ENCODE data around the gene FAM217B.

DNA sequence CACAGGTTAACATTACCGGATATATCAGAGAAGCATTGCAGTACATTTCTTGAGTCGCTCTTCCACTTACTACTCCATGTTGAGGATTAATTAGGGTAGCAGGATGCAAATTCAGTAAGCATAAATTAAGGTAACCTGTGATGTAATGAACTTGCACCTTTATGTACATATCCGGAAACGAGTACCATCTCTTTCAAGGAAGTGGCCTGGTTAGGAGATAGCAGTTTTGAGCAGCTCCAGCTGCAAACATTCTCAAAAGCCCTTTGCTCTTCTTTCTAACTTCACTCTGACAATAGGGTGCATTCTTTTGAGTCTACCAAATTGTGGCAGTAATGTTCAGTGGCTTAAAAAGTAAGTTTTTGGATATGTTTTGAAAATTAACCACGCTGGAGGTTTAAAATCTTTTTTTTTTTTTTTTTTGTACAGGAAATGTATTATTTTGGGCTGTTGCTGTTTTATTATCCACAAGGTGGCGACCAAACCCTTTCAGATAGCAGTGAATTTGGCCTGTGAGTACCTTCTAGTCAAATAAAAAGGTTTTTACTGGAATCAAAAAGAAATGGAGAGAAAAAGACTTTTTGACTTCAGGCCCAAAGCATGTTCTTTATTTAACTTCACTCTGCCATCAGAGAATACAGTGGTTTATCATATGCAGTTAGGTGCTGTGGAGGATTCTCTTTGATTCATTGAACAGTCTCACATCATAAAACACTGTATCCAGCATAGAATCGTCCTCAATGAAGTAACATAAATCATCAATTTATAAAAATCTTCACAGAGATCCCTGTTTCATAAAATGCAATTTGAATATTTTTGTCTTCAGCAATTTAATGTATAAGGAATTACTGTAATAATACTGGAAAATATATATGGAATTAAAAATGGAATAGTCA is 8.9 kb downstream of the FAM217B start:
- TF ChIP-seq, protein P1, sequence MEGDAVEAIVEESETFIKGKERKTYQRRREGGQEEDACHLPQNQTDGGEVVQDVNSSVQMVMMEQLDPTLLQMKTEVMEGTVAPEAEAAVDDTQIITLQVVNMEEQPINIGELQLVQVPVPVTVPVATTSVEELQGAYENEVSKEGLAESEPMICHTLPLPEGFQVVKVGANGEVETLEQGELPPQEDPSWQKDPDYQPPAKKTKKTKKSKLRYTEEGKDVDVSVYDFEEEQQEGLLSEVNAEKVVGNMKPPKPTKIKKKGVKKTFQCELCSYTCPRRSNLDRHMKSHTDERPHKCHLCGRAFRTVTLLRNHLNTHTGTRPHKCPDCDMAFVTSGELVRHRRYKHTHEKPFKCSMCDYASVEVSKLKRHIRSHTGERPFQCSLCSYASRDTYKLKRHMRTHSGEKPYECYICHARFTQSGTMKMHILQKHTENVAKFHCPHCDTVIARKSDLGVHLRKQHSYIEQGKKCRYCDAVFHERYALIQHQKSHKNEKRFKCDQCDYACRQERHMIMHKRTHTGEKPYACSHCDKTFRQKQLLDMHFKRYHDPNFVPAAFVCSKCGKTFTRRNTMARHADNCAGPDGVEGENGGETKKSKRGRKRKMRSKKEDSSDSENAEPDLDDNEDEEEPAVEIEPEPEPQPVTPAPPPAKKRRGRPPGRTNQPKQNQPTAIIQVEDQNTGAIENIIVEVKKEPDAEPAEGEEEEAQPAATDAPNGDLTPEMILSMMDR (IDR thresholded peaks at IDR 0.05) = peak in 5 of 6 experiments; percentile 11 to 69 (median 44)
- TF ChIP-seq POLR2A (IDR thresholded peaks at IDR 0.05) = no peak
